Measurements from ENCODE around the gene ZIC5. TPM values are rescaled to one million over a fixed set of nuclear protein-coding genes. Genes with fewer than 3 reads are reported as not detected.

ZIC5 gene
- total and polyA plus RNA-seq, 9 of the 15 experiments (the other 6 are each of a cell fraction or from before 2014, with no cell fraction given) = 0.57 to 2.0 (median 1.1) TPM

- Histone ChIP-seq H3K36me3 (ENCODE audit: control insufficient read depth, insufficient read depth, low read length) (peaks cover 12% of the 10 kb centered on the region; the same call in 1 of the 3 replicates), H3K9ac (ENCODE audit: insufficient read depth in 1 of 2, low read depth in 2 of 2, low read length in 2 of 2) (peak overlapping the region; percentile 71 to 99; a peak in 3 of 4 replicates), H3K79me2 (ENCODE audit: control insufficient read depth, insufficient read depth, low read length) (peaks cover 14% of the 10 kb centered on the region; the same call in 2 of the 3 replicates), H2AFZ (ENCODE audit: low read depth, low read length) (no peak overlapping the region), H3K4me3 (peak overlapping the region; percentile 56; the same call in 1 of the 2 replicates), H3K27me3 (ENCODE audit: control insufficient read depth in 2 of 2, insufficient read depth in 2 of 2, low read length in 2 of 2) (no peaks in the 10 kb centered on the region), H3K9me3 (replicated peaks; ENCODE audit: control insufficient read depth, insufficient read depth, low read depth, low read length) (no peaks in the 10 kb centered on the region), H3K4me1 (replicated peaks in 1 of 2; ENCODE audit: control insufficient read depth in 2 of 2, insufficient read depth in 2 of 2, low read length in 2 of 2) (peaks cover 0 to 40% of the 10 kb centered on the region in 2 experiments; a peak in 3 of 5 replicates), H4K20me1 (replicated peaks; ENCODE audit: control insufficient read depth, insufficient read depth, low read length) (no peaks in the 10 kb centered on the region), H3K27ac (ENCODE audit: extremely low read depth, low read depth, low read length) (no peak overlapping the region), H3K4me2 (ENCODE audit: insufficient read depth, low read length) (peak overlapping the region; percentile 84), H3K9me1 (ENCODE audit: control insufficient read depth, insufficient read depth, low read length) (no peaks in the 10 kb centered on the region)
- FAIRE-seq (no peak), ATAC-seq (no peak), DNase-seq (ENCODE audit: extremely low read depth in 1 of 4, low spot score in 3 of 4) (peak in 1 of 4 experiments; percentile 10)
- TF ChIP-seq NKRF (IDR thresholded peaks at IDR 0.05; ENCODE audit: borderline replicate concordance) (no peak), ZBTB33 (CRISPR knock-in tag; IDR thresholded peaks at IDR 0.05) (peak; percentile 59), PRDM10 (IDR thresholded peaks at IDR 0.05; ENCODE audit: partially characterized antibody) (no peak), RBFOX2 (IDR thresholded peaks at IDR 0.05; ENCODE audit: low read depth, low read length) (peak; percentile 49)
- POLR2A ChIA-PET = no interaction called here
- intact Hi-C loops (cut with micrococcal nuclease) = no loop called here
- WGBS (ENCODE audit: insufficient coverage, low coverage, missing lambda C conversion rate) = 94% methylated on average over 27 of the region's 81 CpGs
- in situ Hi-C loops (cut with MboI) = no loop called here
- CTCF ChIA-PET (ENCODE audit: low intra/inter-chr PET ratio) = no interaction called here
- BruUV-seq (replicated peaks) = TSS peak; percentile 32
Observed at GRCh38 chr13:99968521-99969452, 2.8 kb downstream of the ZIC5 start.

Measured in K562 (cell line).